GM23338 (cell line): ENCODE measurements around the gene PCYT2. TPM values are rescaled to one million over a fixed set of nuclear protein-coding genes. Genes with fewer than 3 reads are reported as not detected.

ENCODE experiments used
- ATAC-seq: fragments of 200-7000 bp; cut with Tn5 transposase; 3 replicates; pipeline ENCODE4 v1.9.1; 2020
- DNase-seq: peaks from one replicate; pipeline ENCODE4 v3.0.0-alpha.2; 2015; ENCODE audit warnings: low spot score
- H2AFZ ChIP-seq: fragments of 200-600 bp; sonication (generic); 2 replicates; pipeline ENCODE4 v1.8.0; 2016; ENCODE audit warnings: antibody characterized with exemption, mild to moderate bottlenecking, moderate library complexity
- H3F3A ChIP-seq: fragments of 200-600 bp; sonication (generic); replicated peaks from 2 replicates; pipeline ENCODE4 v1.8.0; 2017; ENCODE audit warnings: antibody characterized with exemption, mixed run types, low read depth
- H3K27ac ChIP-seq: fragments of 200-600 bp; sonication (generic); 2 replicates; pipeline ENCODE4 v1.6.1; 2016; ENCODE audit warnings: low read depth
- H3K27me3 ChIP-seq: fragments of 200-600 bp; sonication (generic); 2 replicates; pipeline ENCODE4 v1.8.0; 2016; ENCODE audit warnings: mild to moderate bottlenecking, mixed run types, moderate library complexity; ENCODE audit not compliant: insufficient read depth
- H3K36me3 ChIP-seq: fragments of 200-600 bp; sonication (generic); 2 replicates; pipeline ENCODE4 v1.8.0; 2016; ENCODE audit warnings: mild to moderate bottlenecking; ENCODE audit not compliant: insufficient read depth
- H3K4me1 ChIP-seq: fragments of 200-600 bp; sonication (generic); 2 replicates; pipeline ENCODE4 v1.8.0; 2016; ENCODE audit warnings: mild to moderate bottlenecking, moderate library complexity; ENCODE audit not compliant: insufficient read depth
- H3K4me2 ChIP-seq: fragments of 200-600 bp; sonication (generic); 2 replicates; pipeline ENCODE4 v1.7.1; 2017; ENCODE audit warnings: mixed run types
- H3K4me3 ChIP-seq: fragments of 200-600 bp; sonication (generic); 2 replicates; pipeline ENCODE4 v1.6.1; 2016; ENCODE audit warnings: mixed run types
- H3K79me2 ChIP-seq: fragments of 200-600 bp; sonication (generic); replicated peaks from 2 replicates; pipeline ENCODE4 v1.8.0; 2017; ENCODE audit warnings: mild to moderate bottlenecking; ENCODE audit not compliant: insufficient read depth
- H3K9me2 ChIP-seq: fragments of 200-600 bp; sonication (generic); 2 replicates; pipeline ENCODE4 v1.8.0; 2017; ENCODE audit not compliant: insufficient read depth
- H4K20me1 ChIP-seq: fragments of 200-600 bp; sonication (generic); replicated peaks from 2 replicates; pipeline ENCODE4 v1.8.0; 2017; ENCODE audit warnings: mild to moderate bottlenecking; ENCODE audit not compliant: insufficient read depth
- H3K27ac Mint-ChIP-seq: 2 replicates; pipeline ENCODE4 v1.8.0; 2020; ENCODE audit warnings: inconsistent platforms, mild to moderate bottlenecking, moderate library complexity, mixed read lengths
- H3K27me3 Mint-ChIP-seq: 3 replicates; pipeline ENCODE4 v1.8.0; 2022; ENCODE audit warnings: low read depth, mild to moderate bottlenecking, moderate library complexity, mixed read lengths, inconsistent platforms; ENCODE audit not compliant: insufficient read depth, poor library complexity
- H3K36me3 Mint-ChIP-seq: 3 replicates; pipeline ENCODE4 v1.8.0; 2021; ENCODE audit warnings: low read depth, mild to moderate bottlenecking, inconsistent platforms, moderate library complexity, mixed read lengths
- H3K4me1 Mint-ChIP-seq: 3 replicates; pipeline ENCODE4 v1.8.0; 2020; ENCODE audit warnings: mild to moderate bottlenecking, inconsistent platforms, mixed read lengths
- H3K4me3 Mint-ChIP-seq: 3 replicates; pipeline ENCODE4 v1.8.0; 2021; ENCODE audit warnings: moderate library complexity, mild to moderate bottlenecking, inconsistent platforms, mixed read lengths
- H3K9me3 Mint-ChIP-seq: 3 replicates; pipeline ENCODE4 v1.8.0; 2020; ENCODE audit warnings: moderate library complexity, mild to moderate bottlenecking, inconsistent platforms, mixed read lengths
- CREB1 ChIP-seq: fragments of 250-450 bp; sonication (Bioruptor Pico); IDR thresholded peaks from 2 replicates; pipeline ENCODE4 v1.5.0; 2020; ENCODE audit warnings: low read depth, mild to moderate bottlenecking, moderate library complexity
- ETS1 ChIP-seq: IDR thresholded peaks from 2 replicates; pipeline ENCODE4 v1.6.1; 2016; ENCODE audit warnings: antibody characterized with exemption
- EZH2 ChIP-seq: fragments of 200-600 bp; sonication (generic); IDR thresholded peaks from one replicate; pipeline ENCODE4 v1.8.0; 2017; ENCODE audit warnings: antibody characterized with exemption, mild to moderate bottlenecking, low read depth; ENCODE audit not compliant: unreplicated experiment
- EZH2phosphoT487 ChIP-seq: fragments of 200-600 bp; sonication (generic); IDR thresholded peaks from one replicate; pipeline ENCODE4 v1.8.1; 2018; ENCODE audit warnings: antibody characterized with exemption; ENCODE audit not compliant: unreplicated experiment
- JUNB ChIP-seq: IDR thresholded peaks from one replicate; pipeline ENCODE4 v1.6.1; 2016; ENCODE audit warnings: antibody characterized with exemption; ENCODE audit not compliant: unreplicated experiment
- NANOG ChIP-seq: IDR thresholded peaks from 2 replicates; pipeline ENCODE4 v1.6.1; 2016; ENCODE audit warnings: antibody characterized with exemption, borderline replicate concordance
- POLR2AphosphoS5 ChIP-seq: IDR thresholded peaks from 2 replicates; pipeline ENCODE4 v1.6.1; 2016; ENCODE audit warnings: antibody characterized with exemption, low read depth
- REST ChIP-seq: IDR thresholded peaks from one replicate; pipeline ENCODE4 v1.6.1; 2018; ENCODE audit warnings: antibody characterized with exemption; ENCODE audit not compliant: unreplicated experiment
- ZNF114 ChIP-seq: fragments of 250-450 bp; sonication (Bioruptor Pico); IDR thresholded peaks from 2 replicates; pipeline ENCODE4 v1.5.0; 2020; ENCODE audit warnings: mild to moderate bottlenecking, moderate library complexity
- ZNF331 ChIP-seq: fragments of 250-450 bp; sonication (Bioruptor Pico); IDR thresholded peaks from 2 replicates; pipeline ENCODE4 v1.5.0; 2020; ENCODE audit warnings: low read depth, mild to moderate bottlenecking, moderate library complexity
- polyA plus RNA-seq: library from polyadenylated mRNA; unstranded; fragments of >200 nt; fragmentation: Nextera tagmentation; extraction: Ambion mirVana; gene quantifications from 2 replicates; pipeline ENCODE4 v1.2.1, GENCODE V29; 2016
- total RNA-seq: library from RNA; depleted of rRNA; stranded (reverse); fragments of >200 nt; shearing (Covaris generic); gene quantifications from 2 replicates; pipeline ENCODE4 v1.2.3, GENCODE V29; 2014
- TF ChIP-seq, protein P1 (sequence below): fragments of 250-450 bp; sonication (Bioruptor Pico); IDR thresholded peaks from 2 replicates; pipeline ENCODE4 v1.5.0; 2020; ENCODE audit warnings: mild to moderate bottlenecking, moderate library complexity

The PCYT2 gene
- total and polyA plus RNA-seq, 2 experiments from 2014 or later: 51.6 to 82.9 TPM

DNA sequence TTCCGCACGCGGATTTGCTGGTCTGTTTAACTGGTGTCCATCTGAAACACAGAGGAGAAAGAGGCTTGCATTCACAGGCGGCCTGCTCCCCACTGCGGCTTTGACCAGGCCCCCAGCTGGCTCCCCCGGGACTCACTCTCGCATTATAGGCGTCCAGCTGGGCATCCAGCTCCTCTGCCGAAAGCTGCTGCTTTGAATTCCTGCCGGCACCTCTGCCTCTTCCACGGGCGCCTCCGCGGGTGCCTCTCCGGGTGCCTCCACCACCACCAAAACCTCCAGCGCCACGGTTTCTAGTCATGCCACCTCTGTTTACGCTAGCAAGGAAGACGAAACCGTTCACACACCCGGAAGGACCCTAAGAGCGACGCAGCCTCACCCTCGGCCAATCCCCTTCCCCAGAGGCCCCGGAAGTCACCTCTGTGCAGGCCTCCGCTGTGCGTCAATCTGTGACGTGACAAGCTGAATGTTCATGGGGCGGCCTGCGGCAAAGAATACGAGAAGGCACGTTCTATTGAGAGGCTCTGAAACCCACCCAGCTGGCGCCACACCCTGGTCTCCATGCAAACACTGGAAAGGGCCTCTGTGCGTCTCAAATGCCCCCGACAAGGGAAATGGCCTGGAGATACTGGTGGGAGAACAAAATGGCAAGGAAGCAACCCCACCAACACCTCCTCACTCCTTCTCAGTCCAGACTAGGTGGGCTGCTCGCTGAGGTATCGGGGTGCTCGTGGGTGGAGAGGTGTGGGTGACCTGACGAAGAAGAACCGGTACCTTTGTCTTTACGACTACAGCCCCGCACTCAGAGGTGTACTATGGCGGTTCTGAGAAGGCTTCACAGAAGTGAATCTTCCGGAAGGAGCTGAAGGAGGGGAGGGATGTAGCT lies 22.9 kb downstream of the PCYT2 start (continued):
- TF ChIP-seq REST (no peak), EZH2phosphoT487 (no peak), EZH2 (no peak), ETS1 (no peak), POLR2AphosphoS5 (no peak), JUNB (no peak)

DNA sequence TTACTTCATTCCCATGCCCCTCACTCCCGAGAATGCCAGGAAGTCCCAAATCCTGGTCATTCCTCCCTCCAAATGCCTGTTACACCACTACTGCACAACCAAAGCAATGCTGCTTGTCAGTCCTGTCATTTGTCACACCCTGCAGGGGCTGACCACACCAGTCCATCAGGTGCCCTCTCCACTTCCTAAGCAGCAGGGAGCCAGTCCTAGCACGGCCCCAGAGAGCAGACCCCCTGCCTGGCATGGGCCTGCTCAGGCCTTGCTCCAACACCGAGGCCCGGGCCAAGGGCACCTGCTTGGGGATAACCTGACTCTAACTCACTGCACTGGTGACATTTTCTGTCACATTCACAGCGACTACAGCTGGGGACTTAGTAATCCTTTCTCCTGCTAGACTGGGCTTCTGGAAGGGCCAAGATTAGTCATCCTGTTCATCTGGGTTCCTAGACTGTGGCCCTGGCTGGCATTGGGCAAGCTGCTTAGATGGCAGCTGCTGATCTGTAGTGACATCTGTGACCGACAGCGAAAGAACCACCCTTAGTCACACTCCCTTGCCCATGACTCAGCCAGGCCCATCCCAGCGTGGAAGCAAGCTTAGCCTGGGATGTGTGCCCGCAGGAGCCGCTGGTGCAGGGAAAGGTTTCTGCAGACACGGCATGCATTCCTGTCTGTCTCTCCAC lies 25.2 kb downstream of the PCYT2 start:
- Mint-ChIP-seq H3K27me3 (peaks cover 25% of the 10 kb centered on the region), H3K9me3 (no peaks in the 10 kb centered on the region), H3K27ac (no peak overlapping the region), H3K36me3 (peaks cover 85% of the 10 kb centered on the region), H3K4me1 (peaks cover 4% of the 10 kb centered on the region; the same call in 1 of the 3 replicates), H3K4me3 (no peak overlapping the region)
- H3K79me2 ChIP-seq: peaks cover 40% of the 10 kb centered on the region
- H3K4me1 ChIP-seq: peaks cover 8% of the 10 kb centered on the region; the same call in 1 of the 2 replicates
- DNase-seq (no peak), ATAC-seq (no peak)
- H3K9me2 ChIP-seq: no peaks in the 10 kb centered on the region
- TF ChIP-seq NANOG: no peak
- TF ChIP-seq, protein P1, sequence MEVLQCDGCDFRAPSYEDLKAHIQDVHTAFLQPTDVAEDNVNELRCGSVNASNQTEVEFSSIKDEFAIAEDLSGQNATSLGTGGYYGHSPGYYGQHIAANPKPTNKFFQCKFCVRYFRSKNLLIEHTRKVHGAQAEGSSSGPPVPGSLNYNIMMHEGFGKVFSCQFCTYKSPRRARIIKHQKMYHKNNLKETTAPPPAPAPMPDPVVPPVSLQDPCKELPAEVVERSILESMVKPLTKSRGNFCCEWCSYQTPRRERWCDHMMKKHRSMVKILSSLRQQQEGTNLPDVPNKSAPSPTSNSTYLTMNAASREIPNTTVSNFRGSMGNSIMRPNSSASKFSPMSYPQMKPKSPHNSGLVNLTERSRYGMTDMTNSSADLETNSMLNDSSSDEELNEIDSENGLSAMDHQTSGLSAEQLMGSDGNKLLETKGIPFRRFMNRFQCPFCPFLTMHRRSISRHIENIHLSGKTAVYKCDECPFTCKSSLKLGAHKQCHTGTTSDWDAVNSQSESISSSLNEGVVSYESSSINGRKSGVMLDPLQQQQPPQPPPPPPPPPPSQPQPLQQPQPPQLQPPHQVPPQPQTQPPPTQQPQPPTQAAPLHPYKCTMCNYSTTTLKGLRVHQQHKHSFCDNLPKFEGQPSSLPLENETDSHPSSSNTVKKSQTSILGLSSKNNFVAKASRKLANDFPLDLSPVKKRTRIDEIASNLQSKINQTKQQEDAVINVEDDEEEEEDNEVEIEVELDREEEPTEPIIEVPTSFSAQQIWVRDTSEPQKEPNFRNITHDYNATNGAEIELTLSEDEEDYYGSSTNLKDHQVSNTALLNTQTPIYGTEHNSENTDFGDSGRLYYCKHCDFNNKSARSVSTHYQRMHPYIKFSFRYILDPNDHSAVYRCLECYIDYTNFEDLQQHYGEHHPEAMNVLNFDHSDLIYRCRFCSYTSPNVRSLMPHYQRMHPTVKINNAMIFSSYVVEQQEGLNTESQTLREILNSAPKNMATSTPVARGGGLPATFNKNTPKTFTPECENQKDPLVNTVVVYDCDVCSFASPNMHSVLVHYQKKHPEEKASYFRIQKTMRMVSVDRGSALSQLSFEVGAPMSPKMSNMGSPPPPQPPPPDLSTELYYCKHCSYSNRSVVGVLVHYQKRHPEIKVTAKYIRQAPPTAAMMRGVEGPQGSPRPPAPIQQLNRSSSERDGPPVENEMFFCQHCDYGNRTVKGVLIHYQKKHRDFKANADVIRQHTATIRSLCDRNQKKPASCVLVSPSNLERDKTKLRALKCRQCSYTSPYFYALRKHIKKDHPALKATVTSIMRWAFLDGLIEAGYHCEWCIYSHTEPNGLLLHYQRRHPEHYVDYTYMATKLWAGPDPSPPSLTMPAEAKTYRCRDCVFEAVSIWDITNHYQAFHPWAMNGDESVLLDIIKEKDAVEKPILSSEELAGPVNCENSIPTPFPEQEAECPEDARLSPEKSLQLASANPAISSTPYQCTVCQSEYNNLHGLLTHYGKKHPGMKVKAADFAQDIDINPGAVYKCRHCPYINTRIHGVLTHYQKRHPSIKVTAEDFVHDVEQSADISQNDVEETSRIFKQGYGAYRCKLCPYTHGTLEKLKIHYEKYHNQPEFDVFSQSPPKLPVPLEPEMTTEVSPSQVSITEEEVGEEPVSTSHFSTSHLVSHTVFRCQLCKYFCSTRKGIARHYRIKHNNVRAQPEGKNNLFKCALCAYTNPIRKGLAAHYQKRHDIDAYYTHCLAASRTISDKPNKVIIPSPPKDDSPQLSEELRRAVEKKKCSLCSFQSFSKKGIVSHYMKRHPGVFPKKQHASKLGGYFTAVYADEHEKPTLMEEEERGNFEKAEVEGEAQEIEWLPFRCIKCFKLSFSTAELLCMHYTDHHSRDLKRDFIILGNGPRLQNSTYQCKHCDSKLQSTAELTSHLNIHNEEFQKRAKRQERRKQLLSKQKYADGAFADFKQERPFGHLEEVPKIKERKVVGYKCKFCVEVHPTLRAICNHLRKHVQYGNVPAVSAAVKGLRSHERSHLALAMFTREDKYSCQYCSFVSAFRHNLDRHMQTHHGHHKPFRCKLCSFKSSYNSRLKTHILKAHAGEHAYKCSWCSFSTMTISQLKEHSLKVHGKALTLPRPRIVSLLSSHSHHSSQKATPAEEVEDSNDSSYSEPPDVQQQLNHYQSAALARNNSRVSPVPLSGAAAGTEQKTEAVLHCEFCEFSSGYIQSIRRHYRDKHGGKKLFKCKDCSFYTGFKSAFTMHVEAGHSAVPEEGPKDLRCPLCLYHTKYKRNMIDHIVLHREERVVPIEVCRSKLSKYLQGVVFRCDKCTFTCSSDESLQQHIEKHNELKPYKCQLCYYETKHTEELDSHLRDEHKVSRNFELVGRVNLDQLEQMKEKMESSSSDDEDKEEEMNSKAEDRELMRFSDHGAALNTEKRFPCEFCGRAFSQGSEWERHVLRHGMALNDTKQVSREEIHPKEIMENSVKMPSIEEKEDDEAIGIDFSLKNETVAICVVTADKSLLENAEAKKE (CRISPR knock-in tag): no peak
- TF ChIP-seq ETS1: no peak
- TF ChIP-seq ZNF331 (CRISPR knock-in tag): no peak
- TF ChIP-seq CREB1 (CRISPR knock-in tag): no peak
- TF ChIP-seq POLR2AphosphoS5: no peak
- TF ChIP-seq ZNF114 (CRISPR knock-in tag): no peak
- no peak for TF ChIP-seq JUNB
- no peak overlapping the region for H2AFZ ChIP-seq
- H3K36me3 ChIP-seq: peaks cover 32% of the 10 kb centered on the region
- H3K27ac ChIP-seq: no peak overlapping the region
- no peaks in the 10 kb centered on the region for H3K27me3 ChIP-seq
- H3F3A ChIP-seq: peaks cover 20% of the 10 kb centered on the region
- H3K4me3 ChIP-seq: no peak overlapping the region
- H4K20me1 ChIP-seq: peaks cover 14% of the 10 kb centered on the region
- no peak overlapping the region for H3K4me2 ChIP-seq
